ENCODE data around the gene ARMS2.

The ARMS2 gene

GRCh38 chr10:122473116-122473515 lies 18.7 kb downstream of the ARMS2 start:
- DNase-seq, result no peak

DNA sequence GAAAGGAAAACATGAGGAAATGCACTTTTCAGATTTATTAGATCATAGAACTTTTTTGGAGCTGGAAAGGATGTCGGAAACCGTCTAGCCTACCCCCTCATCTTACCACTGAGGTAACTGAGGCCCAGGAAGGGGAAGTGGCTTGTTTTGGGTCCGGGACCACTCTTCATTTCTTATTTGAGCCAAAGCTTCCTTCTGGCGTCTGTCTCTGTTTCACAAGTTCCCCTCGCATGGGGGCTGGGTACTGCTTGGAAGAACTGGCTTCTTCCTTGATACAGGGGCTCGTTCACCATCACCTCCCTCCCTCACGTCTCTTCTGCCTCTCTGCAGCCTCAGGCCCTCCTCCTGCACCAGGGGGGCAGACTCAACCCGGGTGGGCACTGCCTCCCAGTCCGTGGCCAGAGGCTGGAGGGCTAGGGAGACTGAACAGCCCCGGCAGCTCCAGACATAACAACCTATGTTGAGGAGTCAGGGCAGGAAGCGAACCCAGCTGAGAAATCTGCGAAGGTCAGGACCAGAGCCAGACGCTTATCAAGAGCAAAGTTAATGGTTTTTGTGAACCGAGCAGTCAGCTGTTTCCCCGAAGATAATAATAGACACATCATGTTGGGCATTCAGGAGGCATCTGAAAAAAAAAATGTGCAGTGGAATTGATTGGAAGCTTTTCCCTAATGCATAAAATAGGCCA lies 19.8 kb downstream of the ARMS2 start:
- DNase-seq, result no peak

GRCh38 chr10:122475100-122475499 lies 20.6 kb downstream of the ARMS2 start:
- DNase-seq, result no peak

- no peak for DNase-seq
Observed at GRCh38 chr10:122475591-122476332, 21.3 kb downstream of the ARMS2 start.

- DNase-seq, result no peak
Observed at GRCh38 chr10:122476333-122476695, 21.9 kb downstream of the ARMS2 start.

GRCh38 chr10:122477436-122477835 lies 23.0 kb downstream of the ARMS2 start:
- DNase-seq, result no peak

DNA sequence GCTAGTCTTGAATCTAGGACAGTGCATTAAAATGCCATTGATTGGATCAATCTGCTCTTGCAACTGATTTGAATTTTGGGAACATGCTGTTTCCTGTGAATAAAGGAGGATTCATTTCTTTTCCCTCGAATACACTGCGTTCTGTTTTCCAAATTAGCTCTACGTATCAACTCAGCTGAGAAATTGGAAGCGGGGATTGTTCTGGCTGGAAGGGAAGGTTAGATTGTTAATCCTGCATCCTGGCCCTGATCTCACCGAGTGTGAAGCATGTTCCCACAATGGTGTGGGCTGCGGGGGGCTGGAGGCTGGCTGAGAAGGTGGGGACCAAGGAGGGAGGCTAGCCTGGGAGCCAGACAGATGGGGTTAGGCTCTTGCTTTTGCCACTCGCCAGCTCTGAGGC lies 24.5 kb downstream of the ARMS2 start:
- no peak for DNase-seq

DNA sequence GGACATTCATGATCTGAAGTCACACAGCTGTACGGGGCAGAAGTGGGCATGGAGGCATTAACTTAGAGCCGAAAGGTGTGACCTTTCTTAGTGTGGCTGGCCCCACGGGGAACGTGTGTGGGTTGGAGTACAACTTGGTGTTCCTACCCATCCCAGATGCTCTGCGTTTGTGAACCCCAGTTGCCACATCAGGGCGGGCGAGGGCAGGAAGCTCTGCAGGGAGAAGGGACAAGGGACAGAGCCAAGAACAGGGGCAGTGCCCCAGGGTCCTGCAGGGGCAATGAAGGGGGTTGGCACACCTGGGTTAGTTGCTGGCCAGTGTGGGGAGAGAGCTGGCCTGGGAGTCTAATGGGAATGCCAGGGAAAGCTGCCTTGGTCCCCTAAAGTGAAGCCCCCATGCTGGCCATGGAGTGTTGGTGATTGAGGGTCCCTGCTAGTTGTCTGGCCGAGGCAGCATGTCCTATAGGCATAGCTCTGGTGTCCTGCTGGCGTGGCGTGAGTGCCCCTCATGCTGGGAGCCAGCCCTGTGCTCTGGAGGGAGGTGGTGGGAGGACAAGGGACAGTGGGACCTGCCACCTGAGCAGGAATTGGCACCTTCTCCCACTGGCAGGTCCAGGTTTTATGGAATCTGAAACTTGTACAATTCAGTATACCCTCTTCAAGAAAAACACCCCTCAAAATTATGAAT lies 25.8 kb downstream of the ARMS2 start:
- no peak for DNase-seq

GRCh38 chr10:122481296-122482056 lies 27.0 kb downstream of the ARMS2 start:
- no peak for DNase-seq

DNA sequence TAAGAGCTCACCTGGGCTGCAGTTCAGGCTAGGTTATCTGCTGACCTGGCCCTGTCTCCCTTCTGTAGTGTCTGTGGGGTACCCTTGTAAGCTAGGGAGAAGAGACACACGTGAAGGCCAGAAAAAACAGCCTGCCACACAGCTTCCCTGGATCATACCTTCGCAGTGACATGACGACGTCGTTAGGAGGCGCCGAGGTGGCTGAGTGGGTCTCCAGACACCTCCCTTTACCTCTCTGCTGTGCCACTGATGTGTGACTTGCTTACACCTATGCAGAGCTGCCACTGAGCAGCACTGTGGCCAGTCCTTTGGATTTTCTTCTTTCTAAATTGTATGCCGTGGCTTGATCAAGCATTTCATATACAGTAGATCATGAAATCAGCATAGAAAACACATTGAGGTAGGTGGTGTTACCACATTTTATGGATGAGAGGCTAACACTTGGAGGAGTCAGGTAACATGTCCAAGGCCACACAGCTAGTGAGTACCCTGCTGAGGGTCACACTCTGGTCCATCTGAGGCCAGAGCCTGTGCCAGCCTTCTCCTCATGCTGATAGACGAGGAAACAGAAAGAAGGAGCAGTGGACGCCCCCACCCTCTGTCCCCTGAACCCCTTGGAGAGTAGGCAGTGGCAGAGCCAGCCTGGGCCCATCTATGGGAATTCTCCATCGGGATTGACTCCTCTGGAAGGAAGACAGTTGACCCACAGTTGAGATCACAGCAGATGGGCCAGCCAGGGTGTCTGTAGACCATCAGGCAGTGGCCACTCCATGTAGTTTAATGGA lies 30.0 kb downstream of the ARMS2 start:
- no peak for DNase-seq

GRCh38 chr10:122485670-122486069 lies 31.2 kb downstream of the ARMS2 start:
- no peak for DNase-seq

GRCh38 chr10:122486406-122487080 lies 32.1 kb downstream of the ARMS2 start:
- DNase-seq, result no peak

DNA sequence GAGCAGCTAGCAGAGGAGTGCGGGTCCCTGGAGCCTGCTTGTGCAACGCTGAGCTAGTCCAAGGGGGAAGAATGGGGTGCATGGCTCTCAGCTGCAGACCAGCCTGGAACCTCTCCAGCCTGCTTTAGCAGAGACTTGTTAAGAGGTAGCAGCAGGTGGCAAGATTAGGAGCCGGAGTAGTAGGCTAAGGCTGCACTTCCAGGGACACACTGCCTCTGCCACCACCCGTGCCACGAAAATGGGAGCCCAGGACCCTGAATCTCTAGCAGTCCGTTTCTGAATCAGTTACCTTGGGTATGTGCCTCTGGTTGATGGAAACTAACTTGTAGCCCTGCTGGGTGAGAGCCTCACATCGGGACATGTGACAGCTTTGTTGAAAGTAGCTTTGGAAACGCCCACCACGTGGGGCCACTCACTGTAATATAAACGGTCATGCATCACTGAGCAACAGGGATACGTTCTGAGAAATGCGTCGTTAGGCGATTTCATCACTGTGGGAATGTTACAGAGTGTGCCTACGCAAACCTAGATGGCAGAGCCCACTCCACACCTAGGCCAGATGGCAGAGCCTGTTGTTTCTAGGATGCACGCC lies 32.8 kb downstream of the ARMS2 start:
- no peak for DNase-seq

DNA sequence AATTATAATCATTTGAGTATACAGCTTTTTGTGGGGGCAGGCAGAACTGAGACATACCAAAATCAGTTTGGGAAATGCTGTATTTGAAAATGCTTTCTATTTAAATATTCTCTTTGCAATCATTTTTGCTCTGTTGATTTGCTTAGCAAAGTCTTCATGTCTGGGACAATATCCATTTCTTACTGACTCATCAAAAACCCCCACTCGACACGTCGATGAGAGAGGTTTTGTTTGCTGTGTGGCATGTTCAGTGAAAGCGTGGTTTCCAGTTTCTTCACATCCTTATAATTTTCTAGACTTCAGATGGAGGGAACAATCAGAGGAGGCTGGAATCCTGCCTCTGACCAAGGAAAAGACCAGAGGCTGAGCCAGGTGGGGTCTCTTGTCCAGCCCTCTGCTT lies 35.8 kb downstream of the ARMS2 start:
- no peak for DNase-seq

- DNase-seq, result no peak
Observed at GRCh38 chr10:122490786-122491680, 36.6 kb downstream of the ARMS2 start.

DNA sequence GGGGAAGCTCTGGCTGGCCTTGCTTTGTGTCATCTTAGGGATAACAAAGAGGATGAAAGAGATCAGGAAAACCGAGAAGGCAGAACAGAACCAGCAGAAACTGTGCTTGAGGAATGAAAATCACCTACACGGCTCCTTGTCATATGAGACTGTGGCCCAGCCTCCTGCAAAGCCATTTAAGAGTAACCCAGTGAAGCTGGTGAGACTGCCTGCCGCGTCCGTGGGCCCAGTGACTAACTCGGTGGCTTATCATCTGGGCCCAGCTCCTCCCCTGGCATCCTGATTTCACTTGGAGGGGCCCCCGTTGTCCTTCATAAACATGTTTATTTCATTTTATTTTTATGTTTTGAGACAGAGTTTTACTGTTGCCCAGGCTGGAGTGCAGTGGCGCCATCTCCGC lies 37.6 kb downstream of the ARMS2 start:
- no peak for DNase-seq

DNA sequence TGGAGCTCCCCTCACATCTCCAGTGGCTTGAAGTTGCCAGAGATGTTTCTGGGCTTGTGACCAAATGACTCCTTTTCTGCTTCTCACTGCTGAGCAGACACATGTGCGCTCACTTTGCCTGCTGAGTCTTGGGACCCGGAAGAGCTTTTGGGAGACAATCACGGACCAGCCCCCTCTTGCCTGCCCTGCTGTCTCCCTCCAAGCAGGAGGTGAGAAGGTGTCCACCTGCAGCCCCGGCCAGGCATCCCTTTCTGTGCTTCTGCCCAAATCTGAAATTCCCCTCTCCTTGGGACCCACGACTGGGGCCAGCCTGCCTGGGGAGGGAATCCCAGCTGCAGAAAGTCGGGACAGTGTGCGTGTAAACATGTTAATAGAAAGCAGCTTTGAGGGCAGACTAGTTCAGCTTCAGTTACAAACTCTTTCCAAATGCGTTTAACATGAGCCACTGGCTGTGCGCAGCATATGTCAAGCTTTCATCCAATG lies 38.6 kb downstream of the ARMS2 start:
- no peak for DNase-seq

- DNase-seq, result no peak
Observed at GRCh38 chr10:122493761-122494160, 39.3 kb downstream of the ARMS2 start.

DNA sequence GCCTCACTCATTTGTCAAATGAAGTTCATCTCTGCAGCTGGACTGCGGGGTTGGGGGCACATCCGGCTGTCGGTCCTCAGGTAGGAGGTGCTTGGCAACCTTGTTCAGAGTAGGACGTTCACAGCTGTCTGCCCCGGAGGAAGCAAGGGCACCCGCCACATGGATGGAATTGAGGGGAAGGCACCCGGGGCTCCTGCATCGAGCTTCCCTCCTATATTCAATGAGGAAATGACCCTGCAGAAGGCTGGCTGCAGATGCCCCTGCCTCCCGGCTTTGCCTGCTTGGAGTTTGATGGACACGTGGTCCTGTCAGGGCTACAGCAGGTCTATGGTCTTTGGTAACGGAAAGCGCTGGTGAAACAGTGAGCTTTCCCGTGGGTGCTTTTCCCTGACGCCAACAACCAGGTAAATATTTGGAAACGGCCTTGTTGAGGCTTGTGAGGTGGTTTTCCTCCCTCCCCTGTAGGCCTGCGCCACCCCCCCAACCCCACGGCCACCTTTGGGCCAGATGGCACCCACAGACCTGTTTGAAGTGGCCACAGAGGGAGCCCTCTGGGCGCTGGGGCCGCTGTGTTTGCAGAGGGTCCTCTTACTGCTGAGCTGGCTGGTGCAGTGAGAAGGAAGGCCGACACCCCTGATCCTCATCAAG lies 39.8 kb downstream of the ARMS2 start:
- no peak for DNase-seq

- DNase-seq, result no peak
Observed at GRCh38 chr10:122494833-122495232, 40.4 kb downstream of the ARMS2 start.
